Endothelial cell of umbilical vein (primary cell): ENCODE results near the gene UBXN6. TPM values are rescaled to one million over a fixed set of nuclear protein-coding genes. Genes with fewer than 3 reads are reported as not detected.

ENCODE experiments used
- BruUV-seq: library from RNA; stranded (reverse); fragments of 400-500 nt; replicated peaks from 2 replicates; lab custom pipeline; 2021; lab: Mats Ljungman, UMichigan
- CTCF ChIA-PET: fragments of 300-600, 350-600 bp; sonication (Branson Sonifier 250); formaldehyde crosslinking; loops from one replicate; lab custom pipeline; 2021; ENCODE audit warnings: antibody characterized with exemption, inconsistent platforms; lab: Charles Lee
- POLR2A ChIA-PET: fragments of 300-600, 350-600 bp; sonication (Branson Sonifier 250); formaldehyde crosslinking; loops from one replicate; lab custom pipeline; 2021; ENCODE audit warnings: antibody characterized with exemption, inconsistent platforms; lab: Charles Lee
- DNase-seq: peaks from one replicate; pipeline ENCODE4 v3.0.0-alpha.2; 2011; ENCODE audit warnings: low read depth, low spot score
- FAIRE-seq: peaks from 2 replicates; lab custom pipeline; 2011; peaks lifted over from hg19 to GRCh38; lab: Jason Lieb, UNC
- H2AFZ ChIP-seq: 2 replicates; pipeline ENCODE4 v1.6.0; 2012; ENCODE audit warnings: low read depth, low read length, control low read depth, inconsistent platforms
- H3K27ac ChIP-seq: 2 replicates; pipeline ENCODE4 v1.5.1; 2011; ENCODE audit warnings: low read depth, mild to moderate bottlenecking, control low read depth, low read length, moderate library complexity; ENCODE audit not compliant: insufficient read depth
- H3K27me3 ChIP-seq, 2 experiments: 2 replicates each; pipeline versions ENCODE4 v1.6.0 to v1.6.1; 2011; ENCODE audit warnings: low read length in 2 of 2, mixed read lengths in 1 of 2; ENCODE audit not compliant: control insufficient read depth in 2 of 2, insufficient read depth in 2 of 2
- H3K36me3 ChIP-seq, 2 experiments: 2 replicates in 1 of 2; 3 replicates in 1 of 2; pipeline ENCODE4 v1.5.1; 2011; ENCODE audit warnings: low read length in 2 of 2, mild to moderate bottlenecking in 1 of 2, moderate library complexity in 1 of 2; ENCODE audit not compliant: control insufficient read depth in 2 of 2, insufficient read depth in 2 of 2; ENCODE audit errors: extremely low read depth in 1 of 2
- H3K4me1 ChIP-seq: 3 replicates; pipeline ENCODE4 v1.5.1; 2011; ENCODE audit warnings: mild to moderate bottlenecking, low read length; ENCODE audit not compliant: control insufficient read depth, insufficient read depth; ENCODE audit errors: extremely low read depth
- H3K4me2 ChIP-seq: 2 replicates; pipeline ENCODE4 v1.6.1; 2011; ENCODE audit warnings: low read length, control low read depth, mixed read lengths; ENCODE audit not compliant: insufficient read depth
- H3K4me3 ChIP-seq, 3 experiments: fragments of 200-600 bp in 1 of 3; sonication (generic), shearing (Covaris generic) in 1 of 3; replicated peaks in 1 of 3; 2 replicates each; pipeline ENCODE4 v1.5.1; 2011 to 2016; ENCODE audit warnings: control low read depth in 3 of 3, low read length in 3 of 3, mild to moderate bottlenecking in 2 of 3, inconsistent platforms in 1 of 3, low read depth in 1 of 3, moderate library complexity in 1 of 3; ENCODE audit not compliant: insufficient read depth in 1 of 3
- H3K79me2 ChIP-seq: 2 replicates; pipeline ENCODE4 v1.6.0; 2012; ENCODE audit warnings: low read length, inconsistent platforms; ENCODE audit not compliant: control insufficient read depth, insufficient read depth
- H3K9ac ChIP-seq: replicated peaks from 2 replicates; pipeline ENCODE3; 2011; ENCODE audit warnings: low read length, control low read depth; ENCODE audit not compliant: insufficient read depth; ENCODE audit errors: extremely low read depth
- H3K9me1 ChIP-seq: replicated peaks from 3 replicates; pipeline ENCODE4 v1.6.0; 2011; ENCODE audit warnings: mild to moderate bottlenecking, low read length; ENCODE audit not compliant: control insufficient read depth, insufficient read depth; ENCODE audit errors: extremely low read depth
- H3K9me3 ChIP-seq: replicated peaks from 2 replicates; pipeline ENCODE4 v1.5.1; 2012; ENCODE audit warnings: low read length, inconsistent platforms; ENCODE audit not compliant: control insufficient read depth, insufficient read depth
- H4K20me1 ChIP-seq: replicated peaks from 2 replicates; pipeline ENCODE3; 2011; ENCODE audit warnings: mild to moderate bottlenecking, low read length; ENCODE audit not compliant: control insufficient read depth, insufficient read depth; ENCODE audit errors: extremely low read depth
- CTCF ChIP-seq, 2 donors: IDR thresholded peaks; 1 replicate in 1 of 2; 2 replicates in 1 of 2; pipeline ENCODE4 v1.5.1; 2011; ENCODE audit warnings: low read length in 2 of 2, mild to moderate bottlenecking in 2 of 2, moderate library complexity in 2 of 2, control low read depth in 1 of 2, inconsistent platforms in 1 of 2, low read depth in 1 of 2; ENCODE audit not compliant: insufficient read depth in 1 of 2; ENCODE audit errors: extremely low read depth in 1 of 2
- EZH2 ChIP-seq: IDR thresholded peaks from 2 replicates; pipeline ENCODE4 v1.6.1; 2012; ENCODE audit warnings: borderline replicate concordance, low read depth, mild to moderate bottlenecking, moderate library complexity, low read length, inconsistent platforms; ENCODE audit not compliant: severe bottlenecking
- FOS ChIP-seq: IDR thresholded peaks from 2 replicates; pipeline ENCODE4 v1.6.1; 2011; ENCODE audit warnings: mild to moderate bottlenecking, low read length, moderate library complexity, borderline replicate concordance; ENCODE audit not compliant: insufficient read depth
- GATA2 ChIP-seq: IDR thresholded peaks from 2 replicates; pipeline ENCODE4 v1.7.0; 2011; ENCODE audit warnings: low read depth, mild to moderate bottlenecking, moderate library complexity, mixed read lengths, low read length; ENCODE audit not compliant: insufficient read length, insufficient read depth
- JUN ChIP-seq: IDR thresholded peaks from 2 replicates; pipeline ENCODE4 v1.6.1; 2011; ENCODE audit warnings: borderline replicate concordance, low read depth; ENCODE audit not compliant: insufficient read length, insufficient read depth
- MYC ChIP-seq: IDR thresholded peaks from one replicate; pipeline ENCODE4 v1.6.1; 2011; ENCODE audit warnings: mild to moderate bottlenecking, low read depth, low read length
- POLR2A ChIP-seq: IDR thresholded peaks from 2 replicates; pipeline ENCODE4 v1.6.1; 2012; ENCODE audit warnings: low read depth, mild to moderate bottlenecking, control low read depth, low read length
- POLR2AphosphoS5 ChIP-seq: IDR thresholded peaks from 2 replicates; pipeline ENCODE4 v1.6.1; 2012; ENCODE audit warnings: low read depth, mild to moderate bottlenecking, control low read depth, low read length, moderate library complexity; ENCODE audit not compliant: insufficient read depth
- dilution Hi-C: fragments of 300-500 bp; cut with MboI; formaldehyde crosslinking; loops from one replicate; pipeline ENCODE4 v1.15.0; 2019; ENCODE audit warnings: low sequenced_read_pairs; ENCODE audit not compliant: extremely low pct_ligation_motif_present
- intact Hi-C: fragments of 100-400 bp; cut with micrococcal nuclease; formaldehyde crosslinking; loops from one replicate; pipeline ENCODE4 v1.10.0; 2022
- polyA plus RNA-seq, 4 experiments: library from polyadenylated mRNA; depleted of rRNA in 3 of 4; stranded (reverse) in 3 of 4; unstranded in 1 of 4; fragments of >200 nt; gene quantifications; 2 replicates each; pipeline versions ENCODE4 v1.2.1 to v1.2.3, GENCODE V29; 2011 to 2012; ENCODE audit warnings: missing spikeins in 1 of 4
- total RNA-seq: library from RNA; stranded (reverse); gene quantifications from 2 replicates; pipeline ENCODE4 v1.2.3, GENCODE V29; 2021
- TF ChIP-seq, protein P1 (sequence below): IDR thresholded peaks from 2 replicates; pipeline ENCODE4 v1.6.1; 2011; ENCODE audit not compliant: insufficient read depth, insufficient read length

UBXN6 gene
- total and polyA plus RNA-seq, 2 donors (not counting 3 experiments of a cell fraction or from before 2014, with no cell fraction given): 78.5 to 93.7 TPM

GRCh38 chr19:4477034-4477801 lies 19.6 kb upstream of the UBXN6 start:
- no peak overlapping the region for H2AFZ ChIP-seq
- no peak for TF ChIP-seq MYC
- no peak for TF ChIP-seq POLR2A
- no peak for TF ChIP-seq FOS
- TF ChIP-seq GATA2: no peak
- no peak for TF ChIP-seq JUN
- no peak for TF ChIP-seq POLR2AphosphoS5
- TF ChIP-seq CTCF (IDR thresholded peaks at IDR 0.05; ENCODE audit: extremely low read depth in 1 of 2, insufficient read depth in 1 of 2, low read depth in 1 of 2, low read length in 2 of 2): no peak
- no peak for TF ChIP-seq EZH2
- TF ChIP-seq, protein P1, sequence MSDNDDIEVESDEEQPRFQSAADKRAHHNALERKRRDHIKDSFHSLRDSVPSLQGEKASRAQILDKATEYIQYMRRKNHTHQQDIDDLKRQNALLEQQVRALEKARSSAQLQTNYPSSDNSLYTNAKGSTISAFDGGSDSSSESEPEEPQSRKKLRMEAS: no peak
- H3K9me1 ChIP-seq: no peaks in the 10 kb centered on the region
- no TSS peak for BruUV-seq
- no peak overlapping the region for H3K4me3 ChIP-seq
- H3K36me3 ChIP-seq: peaks cover 9 to 24% of the 10 kb centered on the region in 2 experiments
- intact Hi-C loops: no loop called here
- peaks cover 12% of the 10 kb centered on the region for H3K4me1 ChIP-seq
- ChIA-PET POLR2A (no interaction called here), CTCF (interaction anchor here (0.8 to 1.2 kb wide), 3 partner anchors 14 to 210 kb away, joined by 3 to 4 read pairs (median 3); no protein-coding TSS in a partner anchor)
- peaks cover 27% of the 10 kb centered on the region for H3K79me2 ChIP-seq
- DNase-seq (no peak), FAIRE-seq (no peak)
- dilution Hi-C loops: no loop called here
- no peaks in the 10 kb centered on the region for H3K9me3 ChIP-seq
- H4K20me1 ChIP-seq: no peaks in the 10 kb centered on the region
- H3K9ac ChIP-seq: no peak overlapping the region
- no peak overlapping the region for H3K27ac ChIP-seq
- H3K27me3 ChIP-seq: no peaks in the 10 kb centered on the region
- no peak overlapping the region for H3K4me2 ChIP-seq
